Hepatocyte (in vitro differentiated cells): Measurements from ENCODE around the gene TRANK1. TPM values are rescaled to one million over a fixed set of nuclear protein-coding genes. Genes with fewer than 3 reads are reported as not detected.

ENCODE experiments used
- DNase-seq: peaks from one replicate; pipeline ENCODE4 v3.0.0-alpha.2; 2016; ENCODE audit warnings: low spot score
- H2AFZ ChIP-seq: fragments of 200-600 bp; sonication (generic); 2 replicates; pipeline ENCODE4 v1.6.0; 2016; ENCODE audit warnings: antibody characterized with exemption, mild to moderate bottlenecking
- H3K27ac ChIP-seq: fragments of 200-600 bp; sonication (generic); 2 replicates; pipeline ENCODE4 v1.5.1; 2016; ENCODE audit warnings: mild to moderate bottlenecking
- H3K27me3 ChIP-seq: fragments of 200-600 bp; sonication (generic); 2 replicates; pipeline ENCODE4 v1.6.1; 2016
- H3K36me3 ChIP-seq: fragments of 200-600 bp; sonication (generic); replicated peaks from 2 replicates; pipeline ENCODE4 v1.5.1; 2016; ENCODE audit warnings: low read depth; ENCODE audit not compliant: insufficient read depth
- H3K4me1 ChIP-seq: fragments of 200-600 bp; sonication (generic); 2 replicates; pipeline ENCODE4 v1.5.1; 2016; ENCODE audit warnings: mild to moderate bottlenecking, moderate library complexity; ENCODE audit not compliant: insufficient read depth
- H3K4me2 ChIP-seq: fragments of 200-600 bp; sonication (generic); 2 replicates; pipeline ENCODE4 v1.6.0; 2016
- H3K4me3 ChIP-seq: fragments of 200-600 bp; sonication (generic); 2 replicates; pipeline ENCODE4 v1.5.1; 2016; ENCODE audit warnings: mild to moderate bottlenecking
- H3K79me2 ChIP-seq: fragments of 200-600 bp; sonication (generic); 2 replicates; pipeline ENCODE4 v1.6.0; 2017; ENCODE audit warnings: mild to moderate bottlenecking
- H3K9me2 ChIP-seq: fragments of 200-600 bp; sonication (generic); replicated peaks from 2 replicates; pipeline ENCODE4 v1.6.0; 2017; ENCODE audit warnings: mild to moderate bottlenecking; ENCODE audit not compliant: insufficient read depth
- H3K9me3 ChIP-seq: fragments of 200-600 bp; sonication (generic); 2 replicates; pipeline ENCODE4 v1.5.1; 2016; ENCODE audit warnings: low read depth, mild to moderate bottlenecking
- H4K20me1 ChIP-seq: fragments of 200-600 bp; sonication (generic); 2 replicates; pipeline ENCODE4 v1.6.0; 2016; ENCODE audit warnings: mild to moderate bottlenecking; ENCODE audit not compliant: insufficient read depth, poor library complexity, severe bottlenecking
- CTCF ChIP-seq: fragments of 200-600 bp; sonication (generic); IDR thresholded peaks from 2 replicates; pipeline ENCODE4 v1.5.1; 2016; ENCODE audit warnings: antibody characterized with exemption, mild to moderate bottlenecking; ENCODE audit not compliant: poor library complexity
- EZH2 ChIP-seq: fragments of 200-600 bp; sonication (generic); IDR thresholded peaks from 2 replicates; pipeline ENCODE4 v1.6.1; 2016; ENCODE audit warnings: antibody characterized with exemption, mild to moderate bottlenecking, borderline replicate concordance
- EZH2phosphoT487 ChIP-seq: fragments of 200-600 bp; sonication (generic); IDR thresholded peaks from one replicate; pipeline ENCODE4 v1.6.1; 2018; ENCODE audit warnings: antibody characterized with exemption, mild to moderate bottlenecking, low read depth, moderate library complexity; ENCODE audit not compliant: unreplicated experiment, severe bottlenecking
- WGBS: methylation state at CpG from one replicate; pipeline ENCODE4 v1.1.6; 2016; ENCODE audit warnings: low lambda C conversion rate; ENCODE audit errors: missing lambda C conversion rate; 5-methylcytosine and 5-hydroxymethylcytosine counted together
- polyA plus RNA-seq: library from polyadenylated mRNA; unstranded; fragments of >200 nt; fragmentation: Nextera tagmentation; extraction: Ambion mirVana; gene quantifications from 2 replicates; pipeline ENCODE4 v1.2.1, GENCODE V29; 2016
- total RNA-seq: library from RNA; depleted of rRNA; stranded (reverse); fragments of >200 nt; gene quantifications from 2 replicates; pipeline ENCODE4 v1.2.3, GENCODE V29; 2014

TRANK1 gene
- total and polyA plus RNA-seq, 2 experiments from 2014 or later = 8.5 to 19.9 TPM

DNA sequence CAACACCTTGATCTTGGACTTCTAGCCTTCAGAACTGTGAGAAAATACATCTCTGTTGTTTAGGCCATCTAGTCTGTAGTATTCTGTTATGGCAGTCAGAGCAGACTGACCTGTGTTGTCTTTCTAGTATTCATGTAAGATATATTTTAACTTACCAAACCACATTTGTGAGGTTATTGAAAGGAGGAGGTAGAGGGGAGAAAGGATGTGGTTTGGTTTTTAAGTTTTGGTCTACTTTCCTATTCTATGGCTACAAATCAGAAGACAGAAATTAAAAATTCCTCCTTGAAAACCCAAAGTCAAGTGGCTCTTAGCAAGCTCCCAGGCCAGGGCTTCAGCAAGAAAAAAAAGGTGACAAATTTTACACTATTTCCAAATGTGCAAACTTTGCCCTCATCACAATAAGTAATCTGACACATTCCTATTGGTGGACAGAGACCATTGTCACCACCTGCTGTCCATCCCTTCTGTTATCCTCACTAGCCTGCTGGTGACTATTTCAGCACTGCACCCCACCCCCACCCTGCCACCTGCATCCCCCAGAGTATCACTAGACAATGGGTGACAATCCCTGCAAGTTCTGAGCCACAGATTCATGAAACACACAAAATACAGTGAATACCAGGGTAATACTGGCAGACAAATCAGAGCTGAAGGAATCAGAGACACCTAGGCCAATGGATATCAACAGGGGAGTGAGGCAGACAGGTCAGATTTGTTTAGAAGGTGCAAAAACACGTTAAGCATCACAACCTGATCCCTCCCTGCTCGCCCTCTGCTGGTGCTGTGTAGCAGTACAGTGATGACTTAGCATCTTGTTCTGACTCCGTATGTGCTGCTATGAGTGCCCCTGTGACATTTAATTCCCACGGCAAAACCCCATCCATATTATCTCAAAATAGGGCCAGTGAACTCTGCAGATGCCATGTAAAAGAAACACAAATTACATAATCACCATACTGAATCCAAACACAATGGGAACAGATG, 101.5 kb downstream of the TRANK1 start:
- H3K27me3 ChIP-seq = no peaks in the 10 kb centered on the region
- TF ChIP-seq CTCF (peak; percentile 21), EZH2 (no peak), EZH2phosphoT487 (no peak)
- peaks cover 4% of the 10 kb centered on the region for H3K36me3 ChIP-seq
- 47% methylated on average over 4 of the region's 4 CpGs for WGBS
- H3K9me3 ChIP-seq = no peaks in the 10 kb centered on the region
- no peaks in the 10 kb centered on the region for H4K20me1 ChIP-seq
- no peak overlapping the region for H3K27ac ChIP-seq
- no peak overlapping the region for H3K4me3 ChIP-seq
- peak; percentile 37 for DNase-seq
- H3K79me2 ChIP-seq = no peaks in the 10 kb centered on the region
- H3K4me2 ChIP-seq = no peak overlapping the region
- no peaks in the 10 kb centered on the region for H3K9me2 ChIP-seq
- H2AFZ ChIP-seq = no peak overlapping the region
- no peaks in the 10 kb centered on the region for H3K4me1 ChIP-seq

DNA sequence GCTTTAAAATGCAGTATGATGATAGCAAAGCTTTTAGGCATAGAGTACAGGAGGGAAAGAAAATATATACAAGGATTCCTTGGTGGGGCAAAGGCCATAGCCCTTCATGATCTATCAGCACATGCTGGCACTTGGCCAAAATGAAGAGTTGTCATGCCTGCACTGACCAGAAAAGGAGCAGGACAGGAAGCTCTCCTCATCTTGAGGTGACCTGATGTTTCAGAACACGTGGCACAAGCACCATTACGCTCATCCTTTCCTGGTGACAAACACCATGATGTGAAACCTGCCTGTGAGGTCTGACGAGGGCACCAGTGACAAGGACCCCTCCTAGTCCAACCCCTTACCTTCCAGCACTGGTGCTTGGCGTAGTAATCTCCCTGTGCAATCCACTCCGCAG, 102.6 kb downstream of the TRANK1 start:
- WGBS = 94% methylated on average over 5 of the region's 5 CpGs
- no peaks in the 10 kb centered on the region for H3K79me2 ChIP-seq
- H2AFZ ChIP-seq = no peak overlapping the region
- H3K36me3 ChIP-seq = peaks cover 4% of the 10 kb centered on the region
- no peak for DNase-seq
- no peak overlapping the region for H3K27ac ChIP-seq
- TF ChIP-seq CTCF (no peak), EZH2phosphoT487 (no peak), EZH2 (no peak)
- H3K4me3 ChIP-seq = no peak overlapping the region
- no peak overlapping the region for H3K4me2 ChIP-seq
- no peaks in the 10 kb centered on the region for H3K9me2 ChIP-seq
- H3K9me3 ChIP-seq = no peaks in the 10 kb centered on the region
- no peaks in the 10 kb centered on the region for H3K27me3 ChIP-seq
- no peaks in the 10 kb centered on the region for H3K4me1 ChIP-seq
- no peaks in the 10 kb centered on the region for H4K20me1 ChIP-seq

GRCh38 chr3:36840453-36840921, 104.4 kb downstream of the TRANK1 start:
- Histone ChIP-seq H3K27ac (no peak overlapping the region), H3K27me3 (no peaks in the 10 kb centered on the region), H3K9me3 (no peaks in the 10 kb centered on the region), H3K79me2 (no peaks in the 10 kb centered on the region), H2AFZ (no peak overlapping the region), H3K4me3 (no peak overlapping the region), H3K4me2 (no peak overlapping the region), H3K9me2 (no peaks in the 10 kb centered on the region), H3K4me1 (no peaks in the 10 kb centered on the region), H4K20me1 (no peaks in the 10 kb centered on the region), H3K36me3 (peaks cover 4% of the 10 kb centered on the region)
- no peak for DNase-seq
- TF ChIP-seq EZH2 (no peak), CTCF (no peak), EZH2phosphoT487 (no peak)
- WGBS = 95% methylated on average over 5 of the region's 5 CpGs
